Prostate gland (tissue), 2 donors: Measurements from ENCODE around the gene PDS5A.

Experiments
- CTCF ChIP-seq, 4 experiments: fragments of 200-600 bp in 2 of 4; fragments of 450-650 bp in 2 of 4; sonication (generic) in 2 of 4; IDR thresholded peaks; 1 replicate in 3 of 4; 2 replicates in 1 of 4; pipeline ENCODE4 v1.5.1; 2016 to 2019; ENCODE audit warnings: antibody characterized with exemption in 4 of 4, mild to moderate bottlenecking in 2 of 4, moderate library complexity in 2 of 4
- POLR2A ChIP-seq: fragments of 450-650 bp; IDR thresholded peaks from one replicate; pipeline ENCODE4 v1.6.1; 2016; ENCODE audit warnings: antibody characterized with exemption, mild to moderate bottlenecking
- POLR2AphosphoS5 ChIP-seq: sonication (generic); formaldehyde crosslinking; IDR thresholded peaks from one replicate; pipeline ENCODE4 v1.6.1; 2017; ENCODE audit warnings: antibody characterized with exemption

DNA sequence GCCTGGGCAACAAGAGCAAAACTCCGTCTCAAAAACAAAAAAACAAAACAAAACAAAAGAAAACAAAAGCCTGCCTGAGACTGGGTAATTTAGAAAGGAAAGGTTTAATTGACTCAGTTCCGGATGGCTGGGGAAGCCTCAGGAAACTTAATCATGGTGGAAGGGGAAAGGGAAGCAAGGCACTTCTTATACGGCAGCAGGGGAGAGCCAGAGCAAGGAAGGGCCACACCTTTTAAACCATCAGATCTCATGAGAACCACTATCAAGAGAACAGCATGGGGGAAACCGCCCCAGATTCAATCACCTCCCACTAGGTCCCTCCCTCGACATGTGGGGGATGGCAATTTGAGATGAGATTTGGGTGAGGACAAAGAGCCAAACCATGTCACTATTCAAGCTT lies 157.5 kb downstream of the PDS5A start:
- TF ChIP-seq CTCF (IDR thresholded peaks at IDR 0.05) (no peak), POLR2AphosphoS5 (no peak), POLR2A (no peak)
